Activated T-cell treated with anti-CD3 and anti-CD28 coated beads, Interleukin-2, amount 50 U/mL, for 48 hours (primary cell): ENCODE results near the gene EMC9.
"Not testable (repeated sequence)": the region's sequence is repeated elsewhere in the genome, so short reads cannot be mapped to it uniquely, and the experiment has no call there.

Experiments
- DNase-seq, 2 experiments: peaks; one replicate each; pipeline ENCODE4 v3.0.0-alpha.2; 2020

Gene EMC9

GRCh38 chr14:24129410-24129998 is 11.9 kb downstream of the EMC9 start:
- DNase-seq = no peak

- DNase-seq = no peak
These were observed 13.7 kb downstream of the EMC9 start for GRCh38 chr14:24127673-24128072.

GRCh38 chr14:24126939-24127338 is 14.5 kb downstream of the EMC9 start:
- no peak for DNase-seq

GRCh38 chr14:24123424-24124417 is 17.7 kb downstream of the EMC9 start:
- DNase-seq = no peak

GRCh38 chr14:24122898-24123297 is 18.5 kb downstream of the EMC9 start:
- no peak for DNase-seq

- no peak for DNase-seq
These were observed 19.0 kb downstream of the EMC9 start for GRCh38 chr14:24122416-24122815.

- DNase-seq = no peak
These were observed 20.2 kb downstream of the EMC9 start for GRCh38 chr14:24121210-24121609.

- no peak for DNase-seq
These were observed 21.7 kb downstream of the EMC9 start for GRCh38 chr14:24119691-24120090.

GRCh38 chr14:24117179-24117578 is 24.2 kb downstream of the EMC9 start:
- no peak for DNase-seq

GRCh38 chr14:24116128-24116814 is 25.1 kb downstream of the EMC9 start:
- no peak for DNase-seq

GRCh38 chr14:24115422-24116127 is 25.8 kb downstream of the EMC9 start:
- DNase-seq = no peak

- peak; percentile 98 to 99 for DNase-seq
These were observed 26.6 kb downstream of the EMC9 start, which contains the start of the genes DCAF11 and NRL for GRCh38 chr14:24114532-24115421. Gene DCAF11, plus strand, starts transcription at chr14:24114777. Its CDS starts 818 bp downstream, at chr14:24115595. Gene NRL, minus strand, starts transcription at chr14:24114949. Its CDS starts 32,101 bp downstream, at chr14:24082848.

GRCh38 chr14:24113801-24114531 is 27.4 kb downstream of the EMC9 start:
- DNase-seq = peak; percentile 88

- DNase-seq = no peak
These were observed 28.0 kb downstream of the EMC9 start for GRCh38 chr14:24113379-24113800.

GRCh38 chr14:24110523-24110922 is 30.9 kb downstream of the EMC9 start:
- DNase-seq = no peak

GRCh38 chr14:24110060-24110459 is 31.3 kb downstream of the EMC9 start:
- no peak for DNase-seq

GRCh38 chr14:24108336-24108874 is 33.0 kb downstream of the EMC9 start:
- DNase-seq = no peak

GRCh38 chr14:24106672-24107271 is 34.6 kb downstream of the EMC9 start:
- no peak for DNase-seq

- DNase-seq = not testable (repeated sequence)
These were observed 35.7 kb downstream of the EMC9 start for GRCh38 chr14:24105609-24106239.

- DNase-seq = no peak
These were observed 37.9 kb downstream of the EMC9 start for GRCh38 chr14:24103451-24103850.
